Right lobe of liver (tissue), 4 donors: ENCODE measurements around the gene POGK.

Experiments
- POLR2A ChIP-seq: fragments of 450-650 bp; IDR thresholded peaks from one replicate; pipeline ENCODE4 v1.6.1; 2017; ENCODE audit warnings: antibody characterized with exemption, mild to moderate bottlenecking
- TF ChIP-seq, protein P1 (sequence below), 4 donors: fragments of 200-600 bp in 3 of 4; fragments of 450-650 bp in 1 of 4; IDR thresholded peaks; one replicate each; pipeline versions ENCODE4 v1.5.1 to v1.8.0; 2016 to 2022; ENCODE audit warnings: antibody characterized with exemption in 4 of 4, mild to moderate bottlenecking in 2 of 4
- donor health status: DM: no; HTN: no; CAD: no.
- donor health status: DM: no; HTN: no; CAD: no.
- donor health status: DM: no; HTN: yes; CAD: no.

DNA sequence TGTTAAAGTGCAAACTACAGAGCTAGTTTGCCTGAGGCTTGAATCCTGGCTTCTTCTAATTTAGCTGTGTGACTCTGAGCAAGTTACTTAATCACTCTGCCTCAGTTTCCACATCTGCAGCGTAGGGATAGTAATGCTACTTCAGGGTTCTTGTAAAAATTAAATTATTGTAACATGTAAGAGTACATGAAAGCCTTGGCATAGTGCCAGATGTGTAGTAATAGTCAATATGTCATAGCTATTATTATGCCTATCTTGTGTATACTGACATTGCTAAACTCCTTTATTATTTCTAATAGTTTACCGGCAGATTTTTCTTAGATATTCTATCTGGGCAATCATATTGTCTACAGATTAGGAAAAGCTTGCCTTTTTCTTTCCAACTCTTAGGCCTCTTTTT is 43.6 kb downstream of the POGK start:
- TF ChIP-seq, protein P1, sequence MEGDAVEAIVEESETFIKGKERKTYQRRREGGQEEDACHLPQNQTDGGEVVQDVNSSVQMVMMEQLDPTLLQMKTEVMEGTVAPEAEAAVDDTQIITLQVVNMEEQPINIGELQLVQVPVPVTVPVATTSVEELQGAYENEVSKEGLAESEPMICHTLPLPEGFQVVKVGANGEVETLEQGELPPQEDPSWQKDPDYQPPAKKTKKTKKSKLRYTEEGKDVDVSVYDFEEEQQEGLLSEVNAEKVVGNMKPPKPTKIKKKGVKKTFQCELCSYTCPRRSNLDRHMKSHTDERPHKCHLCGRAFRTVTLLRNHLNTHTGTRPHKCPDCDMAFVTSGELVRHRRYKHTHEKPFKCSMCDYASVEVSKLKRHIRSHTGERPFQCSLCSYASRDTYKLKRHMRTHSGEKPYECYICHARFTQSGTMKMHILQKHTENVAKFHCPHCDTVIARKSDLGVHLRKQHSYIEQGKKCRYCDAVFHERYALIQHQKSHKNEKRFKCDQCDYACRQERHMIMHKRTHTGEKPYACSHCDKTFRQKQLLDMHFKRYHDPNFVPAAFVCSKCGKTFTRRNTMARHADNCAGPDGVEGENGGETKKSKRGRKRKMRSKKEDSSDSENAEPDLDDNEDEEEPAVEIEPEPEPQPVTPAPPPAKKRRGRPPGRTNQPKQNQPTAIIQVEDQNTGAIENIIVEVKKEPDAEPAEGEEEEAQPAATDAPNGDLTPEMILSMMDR (IDR thresholded peaks at IDR 0.05): no peak
- no peak for TF ChIP-seq POLR2A
